ENCODE data around the gene CDIP1. TPM values are rescaled to one million over a fixed set of nuclear protein-coding genes. Genes with fewer than 3 reads are reported as not detected.
A peak's percentile ranks its signal among the peaks of the same experiment; 100 is the strongest.

Gene CDIP1
- total RNA-seq, 4 donors from 2014 or later = 18.3 to 33.4 (median 28.3) TPM

DNA sequence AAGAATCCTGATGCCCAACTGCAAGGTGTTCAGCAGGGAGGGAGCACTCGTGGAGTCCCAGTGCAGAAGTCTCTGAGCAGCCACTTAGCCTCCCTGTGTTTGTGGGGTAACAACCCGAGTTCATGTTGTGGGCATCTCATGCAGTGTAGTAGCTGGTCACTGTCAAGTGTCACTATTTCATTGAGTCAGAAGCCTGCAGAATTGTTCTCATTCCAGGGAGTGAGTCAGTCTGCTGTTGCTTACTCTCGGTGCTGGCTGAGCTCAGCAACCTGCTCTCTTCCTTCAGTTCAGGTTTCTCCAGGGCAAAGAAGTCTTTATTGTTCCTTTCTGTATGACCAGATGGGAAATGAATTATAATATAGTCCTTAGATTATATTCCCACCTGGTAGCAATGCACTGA, 38.3 kb downstream of the CDIP1 start:
- Histone ChIP-seq H3K4me3 (peak overlapping the region in 2 of 4 donors; percentile 9 to 18), H3K9me3 (no peaks in the 10 kb centered on the region), H3K36me3 (peaks cover 0 to 12% (median 5%) of the 10 kb centered on the region in 4 donors), H3K27ac (replicated peaks in 1 of 4) (peak overlapping the region; percentile 57 to 70 (median 66)), H3K4me1 (peaks cover 30 to 37% (median 32%) of the 10 kb centered on the region in 4 donors), H3K27me3 (no peaks in the 10 kb centered on the region)
- DNase-seq (ENCODE audit: extremely low spot score) = no peak
- TF ChIP-seq POLR2A (IDR thresholded peaks at IDR 0.05; ENCODE audit: low read depth) (no peak), POLR2AphosphoS5 (IDR thresholded peaks at IDR 0.05) (peak; percentile 50 to 90)
- TF ChIP-seq, protein P1, sequence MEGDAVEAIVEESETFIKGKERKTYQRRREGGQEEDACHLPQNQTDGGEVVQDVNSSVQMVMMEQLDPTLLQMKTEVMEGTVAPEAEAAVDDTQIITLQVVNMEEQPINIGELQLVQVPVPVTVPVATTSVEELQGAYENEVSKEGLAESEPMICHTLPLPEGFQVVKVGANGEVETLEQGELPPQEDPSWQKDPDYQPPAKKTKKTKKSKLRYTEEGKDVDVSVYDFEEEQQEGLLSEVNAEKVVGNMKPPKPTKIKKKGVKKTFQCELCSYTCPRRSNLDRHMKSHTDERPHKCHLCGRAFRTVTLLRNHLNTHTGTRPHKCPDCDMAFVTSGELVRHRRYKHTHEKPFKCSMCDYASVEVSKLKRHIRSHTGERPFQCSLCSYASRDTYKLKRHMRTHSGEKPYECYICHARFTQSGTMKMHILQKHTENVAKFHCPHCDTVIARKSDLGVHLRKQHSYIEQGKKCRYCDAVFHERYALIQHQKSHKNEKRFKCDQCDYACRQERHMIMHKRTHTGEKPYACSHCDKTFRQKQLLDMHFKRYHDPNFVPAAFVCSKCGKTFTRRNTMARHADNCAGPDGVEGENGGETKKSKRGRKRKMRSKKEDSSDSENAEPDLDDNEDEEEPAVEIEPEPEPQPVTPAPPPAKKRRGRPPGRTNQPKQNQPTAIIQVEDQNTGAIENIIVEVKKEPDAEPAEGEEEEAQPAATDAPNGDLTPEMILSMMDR (IDR thresholded peaks at IDR 0.05) = no peak
- intact Hi-C loops (cut with DNase I) = no loop called here
- 28% methylated on average over 3 of the region's 3 CpGs for WGBS

DNA sequence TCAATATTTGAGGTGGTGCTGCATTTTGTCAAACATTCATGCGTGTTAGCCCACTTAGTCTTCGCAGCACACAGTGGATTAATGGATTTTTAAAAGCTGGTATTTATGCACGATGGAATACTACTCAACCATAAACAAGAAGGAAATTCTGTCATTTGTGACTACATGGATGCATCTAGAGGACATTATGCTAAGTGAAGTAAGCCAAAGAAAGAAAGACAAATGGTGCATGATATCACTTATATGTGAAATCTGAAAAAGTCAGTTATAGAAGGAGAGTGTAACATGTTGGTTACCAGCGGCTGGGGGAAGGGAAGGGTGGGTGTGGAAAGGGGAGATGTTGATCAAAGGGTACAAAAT, 39.4 kb downstream of the CDIP1 start:
- 97% methylated on average over 4 of the region's 4 CpGs for WGBS
- TF ChIP-seq POLR2A (IDR thresholded peaks at IDR 0.05; ENCODE audit: low read depth) (no peak), POLR2AphosphoS5 (IDR thresholded peaks at IDR 0.05) (no peak), EP300 (IDR thresholded peaks at IDR 0.05) (no peak)
- TF ChIP-seq, protein P1 (IDR thresholded peaks at IDR 0.05) = no peak
- H3K4me3 ChIP-seq = no peak overlapping the region
- no peak for DNase-seq (ENCODE audit: extremely low spot score)
- no peaks in the 10 kb centered on the region for H3K9me3 ChIP-seq
- intact Hi-C loops (cut with DNase I) = no loop called here
- H3K36me3 ChIP-seq = peaks cover 0 to 12% (median 4%) of the 10 kb centered on the region in 4 donors
- no peaks in the 10 kb centered on the region for H3K27me3 ChIP-seq
- no peak overlapping the region for H3K27ac ChIP-seq (replicated peaks in 1 of 4)
- peaks cover 28 to 41% (median 33%) of the 10 kb centered on the region in 4 donors for H3K4me1 ChIP-seq

DNA sequence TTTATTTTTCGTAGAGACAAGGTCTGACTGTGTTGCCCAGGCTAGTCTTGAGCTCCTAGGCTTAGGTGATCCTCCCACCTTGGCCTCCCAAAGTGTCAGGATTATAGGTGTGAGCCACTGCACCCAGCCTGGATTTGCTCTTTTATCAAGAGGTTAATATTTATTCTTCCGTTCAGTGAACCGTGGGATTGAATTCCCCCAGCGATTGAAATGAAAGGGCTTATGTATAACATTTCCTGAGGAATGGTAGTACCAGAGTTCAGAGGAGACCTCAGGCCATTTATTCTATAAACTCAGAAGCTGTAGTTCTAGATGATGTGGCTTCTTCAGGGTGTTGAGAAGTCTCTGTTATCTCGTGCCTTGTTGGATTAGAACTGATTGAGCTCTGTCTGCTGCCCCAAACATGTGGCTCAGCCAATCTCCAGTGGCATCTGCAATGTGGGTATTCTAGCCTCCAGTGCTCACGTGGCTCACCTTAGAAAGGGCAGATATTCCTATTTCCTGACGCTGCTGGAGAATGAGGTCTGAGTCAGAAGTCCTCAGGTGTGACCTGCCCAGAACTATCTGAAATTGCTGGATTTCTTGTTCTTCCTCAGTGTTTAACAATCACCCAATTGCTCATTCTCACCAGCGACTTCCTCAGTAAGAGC, 39.9 kb downstream of the CDIP1 start:
- Histone ChIP-seq H3K4me1 (peaks cover 28 to 41% (median 33%) of the 10 kb centered on the region in 4 donors), H3K27me3 (no peaks in the 10 kb centered on the region), H3K9me3 (no peaks in the 10 kb centered on the region), H3K36me3 (peaks cover 0 to 12% (median 5%) of the 10 kb centered on the region in 4 donors), H3K4me3 (no peak overlapping the region), H3K27ac (replicated peaks in 1 of 4) (no peak overlapping the region)
- intact Hi-C loops (cut with DNase I) = no loop called here
- DNase-seq (ENCODE audit: extremely low spot score) = no peak
- TF ChIP-seq POLR2AphosphoS5 (IDR thresholded peaks at IDR 0.05) (no peak), EP300 (IDR thresholded peaks at IDR 0.05) (no peak), POLR2A (IDR thresholded peaks at IDR 0.05; ENCODE audit: low read depth) (no peak)
- TF ChIP-seq, protein P1 (IDR thresholded peaks at IDR 0.05) = no peak
- WGBS = 81% methylated on average over 8 of the region's 8 CpGs

DNA sequence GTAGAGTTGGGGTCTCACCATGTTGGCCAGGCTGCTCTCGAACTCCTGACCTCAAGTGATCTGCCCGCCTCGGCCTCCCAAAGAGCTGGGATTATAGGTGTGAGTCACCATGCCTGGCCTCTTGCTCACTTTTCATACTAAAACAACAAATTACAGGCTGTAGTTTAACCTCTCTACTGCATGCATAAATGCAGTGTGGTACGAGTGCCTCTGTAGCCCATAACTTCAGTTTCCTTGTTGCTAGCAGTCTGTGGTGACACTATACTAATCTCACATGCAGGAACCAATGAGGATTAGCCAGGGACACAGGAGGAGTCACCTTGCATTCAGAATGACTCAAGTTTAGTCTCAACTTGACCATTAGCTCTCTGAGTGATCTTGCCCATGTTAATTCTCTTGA, 42.3 kb downstream of the CDIP1 start:
- Histone ChIP-seq H3K27me3 (no peaks in the 10 kb centered on the region), H3K27ac (replicated peaks in 1 of 4) (no peak overlapping the region), H3K36me3 (peaks cover 0 to 18% (median 7%) of the 10 kb centered on the region in 4 donors), H3K9me3 (no peaks in the 10 kb centered on the region), H3K4me3 (no peak overlapping the region), H3K4me1 (peaks cover 17 to 27% (median 22%) of the 10 kb centered on the region in 4 donors)
- WGBS = 82% methylated on average over 4 of the region's 4 CpGs
- no peak for DNase-seq (ENCODE audit: extremely low spot score)
- intact Hi-C loops (cut with DNase I) = no loop called here
- TF ChIP-seq POLR2AphosphoS5 (IDR thresholded peaks at IDR 0.05) = no peak
- no peak for TF ChIP-seq POLR2A (IDR thresholded peaks at IDR 0.05; ENCODE audit: low read depth)
- no peak for TF ChIP-seq EP300 (IDR thresholded peaks at IDR 0.05)
- TF ChIP-seq, protein P1 (IDR thresholded peaks at IDR 0.05) = no peak

All from esophagus muscularis mucosa (tissue), 4 donors.